ENCODE results near the gene TSTD2.

Gene TSTD2

DNA sequence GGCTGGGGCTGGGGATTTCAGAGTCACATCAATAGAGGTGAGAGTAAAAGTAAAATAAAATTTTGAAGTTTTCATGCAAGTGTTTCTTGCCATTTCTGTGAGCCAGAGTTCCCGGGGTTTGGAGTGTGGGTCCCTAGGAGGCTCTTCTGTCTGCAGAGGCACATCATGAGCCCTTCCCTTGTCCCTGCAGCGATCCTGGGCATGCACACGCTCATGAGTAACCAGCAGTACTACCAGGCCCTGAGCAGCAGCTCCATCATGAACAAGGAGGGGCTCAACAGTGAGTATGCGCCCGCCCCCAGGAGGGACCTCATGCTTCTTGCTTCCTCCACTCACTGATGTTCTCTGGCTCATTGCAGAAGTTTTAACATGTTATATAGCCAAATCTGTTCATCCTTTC, 70.6 kb downstream of the TSTD2 start:
- Histone ChIP-seq H3K9me3 (ENCODE audit: severe bottlenecking) (no peaks in the 10 kb centered on the region), H3K36me3 (no peaks in the 10 kb centered on the region), H3K27ac (no peak overlapping the region), H3K4me3 (ENCODE audit: low read depth, low read length) (no peak overlapping the region), H3K27me3 (ENCODE audit: insufficient read depth, low read depth, severe bottlenecking) (no peaks in the 10 kb centered on the region)
- no peak for DNase-seq
- TF ChIP-seq, protein P1, sequence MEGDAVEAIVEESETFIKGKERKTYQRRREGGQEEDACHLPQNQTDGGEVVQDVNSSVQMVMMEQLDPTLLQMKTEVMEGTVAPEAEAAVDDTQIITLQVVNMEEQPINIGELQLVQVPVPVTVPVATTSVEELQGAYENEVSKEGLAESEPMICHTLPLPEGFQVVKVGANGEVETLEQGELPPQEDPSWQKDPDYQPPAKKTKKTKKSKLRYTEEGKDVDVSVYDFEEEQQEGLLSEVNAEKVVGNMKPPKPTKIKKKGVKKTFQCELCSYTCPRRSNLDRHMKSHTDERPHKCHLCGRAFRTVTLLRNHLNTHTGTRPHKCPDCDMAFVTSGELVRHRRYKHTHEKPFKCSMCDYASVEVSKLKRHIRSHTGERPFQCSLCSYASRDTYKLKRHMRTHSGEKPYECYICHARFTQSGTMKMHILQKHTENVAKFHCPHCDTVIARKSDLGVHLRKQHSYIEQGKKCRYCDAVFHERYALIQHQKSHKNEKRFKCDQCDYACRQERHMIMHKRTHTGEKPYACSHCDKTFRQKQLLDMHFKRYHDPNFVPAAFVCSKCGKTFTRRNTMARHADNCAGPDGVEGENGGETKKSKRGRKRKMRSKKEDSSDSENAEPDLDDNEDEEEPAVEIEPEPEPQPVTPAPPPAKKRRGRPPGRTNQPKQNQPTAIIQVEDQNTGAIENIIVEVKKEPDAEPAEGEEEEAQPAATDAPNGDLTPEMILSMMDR (IDR thresholded peaks at IDR 0.05; ENCODE audit: low read depth, low read length) = no peak

DNA sequence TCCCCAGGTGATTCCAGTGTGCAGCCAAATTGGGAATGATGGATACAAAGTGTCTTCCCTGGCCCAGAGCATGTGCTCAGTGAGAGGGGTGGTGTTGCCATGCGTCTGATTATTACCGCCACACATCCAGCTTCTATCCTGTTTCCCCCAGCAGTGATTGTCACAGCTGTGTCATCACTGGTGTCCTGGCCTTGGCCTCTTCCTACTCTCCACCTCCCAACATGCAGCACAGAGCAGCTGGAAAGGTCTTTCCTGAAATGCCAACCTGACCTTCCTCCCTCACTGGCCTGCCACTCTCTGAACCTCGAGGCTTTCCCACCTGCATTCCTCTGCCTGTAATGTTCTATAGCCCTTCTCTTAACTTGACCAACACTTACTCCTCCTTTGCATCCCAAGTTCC, 71.7 kb downstream of the TSTD2 start:
- H3K27me3 ChIP-seq (ENCODE audit: insufficient read depth, low read depth, severe bottlenecking) = no peaks in the 10 kb centered on the region
- no peak for DNase-seq
- no peak overlapping the region for H3K27ac ChIP-seq
- no peaks in the 10 kb centered on the region for H3K36me3 ChIP-seq
- TF ChIP-seq, protein P1 (IDR thresholded peaks at IDR 0.05; ENCODE audit: low read depth, low read length) = no peak
- H3K9me3 ChIP-seq (ENCODE audit: severe bottlenecking) = no peaks in the 10 kb centered on the region
- no peak overlapping the region for H3K4me3 ChIP-seq (ENCODE audit: low read depth, low read length)

DNA sequence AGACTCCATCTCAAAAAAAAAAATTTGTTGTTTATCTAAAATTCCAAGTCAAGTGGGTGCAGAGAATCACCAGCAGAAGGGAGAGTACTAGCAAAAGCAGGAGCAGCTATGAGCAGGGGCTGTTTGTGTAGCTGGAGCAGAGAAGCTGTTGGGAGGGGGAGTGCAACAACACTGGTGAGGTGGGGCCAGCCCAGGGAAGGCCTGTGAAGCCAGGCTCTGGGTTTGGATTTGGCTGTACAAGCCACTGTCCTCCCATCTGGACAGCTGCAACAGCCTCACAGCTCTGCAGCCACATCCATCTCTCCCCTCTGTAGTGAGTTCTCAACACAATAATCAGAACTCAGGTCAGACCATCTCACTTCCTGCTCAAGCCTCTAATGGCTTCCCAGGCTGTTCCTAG, 72.3 kb downstream of the TSTD2 start:
- no peaks in the 10 kb centered on the region for H3K36me3 ChIP-seq

DNA sequence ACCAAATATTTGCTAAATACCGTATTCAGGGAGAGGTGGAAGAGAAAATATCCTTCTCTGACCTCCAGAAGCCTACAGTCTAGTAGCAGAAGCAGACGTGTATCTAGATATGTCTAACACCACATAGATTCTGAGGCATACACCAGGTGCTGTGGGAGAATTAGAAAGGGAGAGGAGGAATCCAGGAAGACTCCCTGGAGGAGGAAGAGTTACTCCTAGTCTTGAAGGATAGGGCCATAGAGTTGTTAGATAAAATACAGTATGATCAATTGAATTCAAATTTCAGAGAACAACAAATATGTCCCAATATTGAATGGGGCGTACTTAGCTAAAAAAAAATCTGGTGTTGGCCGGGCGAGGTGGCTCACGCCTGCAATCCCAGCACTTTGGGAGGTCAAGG, 73.0 kb downstream of the TSTD2 start:
- H3K4me3 ChIP-seq (ENCODE audit: low read depth, low read length) = no peak overlapping the region
- no peak overlapping the region for H3K27ac ChIP-seq
- TF ChIP-seq, protein P1 (IDR thresholded peaks at IDR 0.05; ENCODE audit: low read depth, low read length) = no peak
- no peaks in the 10 kb centered on the region for H3K36me3 ChIP-seq
- H3K9me3 ChIP-seq (ENCODE audit: severe bottlenecking) = no peaks in the 10 kb centered on the region
- no peak for DNase-seq
- no peaks in the 10 kb centered on the region for H3K27me3 ChIP-seq (ENCODE audit: insufficient read depth, low read depth, severe bottlenecking)

More for the DNA sequence above, 72.3 kb downstream of the TSTD2 start:
- Histone ChIP-seq H3K4me3 (ENCODE audit: low read depth, low read length) (no peak overlapping the region), H3K27me3 (ENCODE audit: insufficient read depth, low read depth, severe bottlenecking) (no peaks in the 10 kb centered on the region), H3K9me3 (ENCODE audit: severe bottlenecking) (no peaks in the 10 kb centered on the region), H3K27ac (no peak overlapping the region)
- no peak for DNase-seq
- TF ChIP-seq, protein P1 (IDR thresholded peaks at IDR 0.05; ENCODE audit: low read depth, low read length) = no peak

DNA sequence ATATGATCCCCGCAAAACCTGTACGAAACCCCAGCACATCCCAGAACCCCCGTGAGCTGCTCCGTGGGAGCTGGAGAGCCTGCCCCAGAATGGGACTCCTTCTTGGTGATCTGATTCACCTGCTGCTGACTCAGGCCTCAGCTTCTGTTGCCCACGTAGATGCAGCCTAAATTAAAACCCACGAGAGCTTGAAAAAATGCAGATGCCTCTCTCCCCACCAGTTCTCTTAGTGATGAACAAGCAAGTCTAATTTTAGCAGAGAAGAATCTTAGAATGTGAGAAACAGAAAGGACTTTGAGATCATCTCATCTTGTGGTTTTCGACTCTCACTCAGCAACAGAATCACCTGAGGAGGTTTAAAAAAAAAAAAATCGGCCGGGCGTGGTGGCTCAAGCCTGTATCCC, 74.1 kb downstream of the TSTD2 start:
- Histone ChIP-seq H3K27ac (no peak overlapping the region), H3K36me3 (no peaks in the 10 kb centered on the region), H3K27me3 (ENCODE audit: insufficient read depth, low read depth, severe bottlenecking) (no peaks in the 10 kb centered on the region), H3K4me3 (ENCODE audit: low read depth, low read length) (no peak overlapping the region), H3K9me3 (ENCODE audit: severe bottlenecking) (no peaks in the 10 kb centered on the region)
- DNase-seq = no peak
- TF ChIP-seq, protein P1 (IDR thresholded peaks at IDR 0.05; ENCODE audit: low read depth, low read length) = no peak

DNA sequence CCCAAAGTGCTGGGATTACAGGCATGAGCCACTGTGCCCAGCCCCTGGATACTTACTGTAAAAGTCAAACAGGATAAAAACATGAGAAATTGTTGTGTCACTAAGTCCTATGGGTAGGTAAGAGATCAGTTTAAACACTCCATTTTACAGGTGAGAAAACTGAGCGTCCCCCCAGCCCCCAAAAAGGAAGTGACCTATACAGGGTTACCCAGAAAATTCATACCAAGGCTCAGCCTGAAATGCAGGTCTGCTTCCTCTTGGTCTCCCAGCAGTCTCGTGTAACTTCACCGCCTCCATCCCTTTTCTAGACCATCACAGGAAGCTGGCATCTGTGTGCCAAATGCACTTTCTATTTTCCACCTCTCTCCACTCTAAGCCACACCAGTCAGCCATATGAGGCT, 74.5 kb downstream of the TSTD2 start:
- Histone ChIP-seq H3K4me3 (ENCODE audit: low read depth, low read length) (no peak overlapping the region), H3K27me3 (ENCODE audit: insufficient read depth, low read depth, severe bottlenecking) (no peaks in the 10 kb centered on the region), H3K36me3 (no peaks in the 10 kb centered on the region), H3K9me3 (ENCODE audit: severe bottlenecking) (no peaks in the 10 kb centered on the region), H3K27ac (no peak overlapping the region)
- TF ChIP-seq, protein P1 (IDR thresholded peaks at IDR 0.05; ENCODE audit: low read depth, low read length) = no peak
- no peak for DNase-seq
